ENCODE measurements around the gene TP73.

DNA sequence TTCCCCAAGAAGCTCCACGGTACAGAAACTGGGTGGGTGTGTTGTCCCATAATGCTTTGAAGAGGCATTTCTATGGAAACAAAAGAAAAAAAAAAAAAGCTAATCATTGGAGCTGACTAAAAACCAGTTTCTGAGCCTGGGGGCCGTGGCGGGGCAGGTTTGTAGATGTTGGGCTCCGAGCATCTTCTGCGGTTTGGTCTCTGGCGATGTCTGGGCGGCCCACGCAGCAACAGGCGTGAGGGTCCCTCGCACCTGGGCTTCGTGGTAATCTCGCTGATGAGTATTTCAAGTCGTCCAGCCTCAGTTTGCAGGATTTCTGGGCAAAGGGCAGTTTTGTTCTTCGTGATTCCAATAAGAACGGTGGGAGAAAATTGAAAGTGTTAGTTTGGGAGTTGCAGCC, 6.8 kb downstream of the TP73 start:
- TF ChIP-seq, protein P1, sequence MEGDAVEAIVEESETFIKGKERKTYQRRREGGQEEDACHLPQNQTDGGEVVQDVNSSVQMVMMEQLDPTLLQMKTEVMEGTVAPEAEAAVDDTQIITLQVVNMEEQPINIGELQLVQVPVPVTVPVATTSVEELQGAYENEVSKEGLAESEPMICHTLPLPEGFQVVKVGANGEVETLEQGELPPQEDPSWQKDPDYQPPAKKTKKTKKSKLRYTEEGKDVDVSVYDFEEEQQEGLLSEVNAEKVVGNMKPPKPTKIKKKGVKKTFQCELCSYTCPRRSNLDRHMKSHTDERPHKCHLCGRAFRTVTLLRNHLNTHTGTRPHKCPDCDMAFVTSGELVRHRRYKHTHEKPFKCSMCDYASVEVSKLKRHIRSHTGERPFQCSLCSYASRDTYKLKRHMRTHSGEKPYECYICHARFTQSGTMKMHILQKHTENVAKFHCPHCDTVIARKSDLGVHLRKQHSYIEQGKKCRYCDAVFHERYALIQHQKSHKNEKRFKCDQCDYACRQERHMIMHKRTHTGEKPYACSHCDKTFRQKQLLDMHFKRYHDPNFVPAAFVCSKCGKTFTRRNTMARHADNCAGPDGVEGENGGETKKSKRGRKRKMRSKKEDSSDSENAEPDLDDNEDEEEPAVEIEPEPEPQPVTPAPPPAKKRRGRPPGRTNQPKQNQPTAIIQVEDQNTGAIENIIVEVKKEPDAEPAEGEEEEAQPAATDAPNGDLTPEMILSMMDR (IDR thresholded peaks at IDR 0.05), result no peak
- TF ChIP-seq POLR2AphosphoS5 (IDR thresholded peaks at IDR 0.05) (no peak), POLR2A (IDR thresholded peaks at IDR 0.05) (no peak)
